Testis (tissue), 3 donors: ENCODE measurements around the gene GPC6. TPM values are rescaled to one million over a fixed set of nuclear protein-coding genes. Genes with fewer than 3 reads are reported as not detected.

ENCODE experiments used
- DNase-seq: peaks from one replicate; pipeline ENCODE4 v3.0.0-alpha.2; 2019
- H3K27ac ChIP-seq, 2 donors: fragments of 200-600 bp; sonication (generic); one replicate each; pipeline ENCODE4 v1.5.1; 2019
- H3K27me3 ChIP-seq: fragments of 200-600 bp; sonication (generic); one replicate; pipeline ENCODE4 v1.5.1; 2019
- H3K36me3 ChIP-seq: fragments of 200-600 bp; sonication (generic); one replicate; pipeline ENCODE4 v1.5.1; 2017; ENCODE audit warnings: low read depth; ENCODE audit errors: missing control alignments
- H3K4me1 ChIP-seq: fragments of 200-600 bp; sonication (generic); one replicate; pipeline ENCODE4 v1.5.1; 2019
- H3K4me3 ChIP-seq, 2 donors: fragments of 200-600 bp; sonication (generic); one replicate each; pipeline ENCODE4 v1.5.1; 2017 to 2019
- H3K9me3 ChIP-seq: fragments of 200-600 bp; sonication (generic); one replicate; pipeline ENCODE4 v1.5.1; 2017
- POLR2A ChIP-seq: fragments of 450-650 bp; IDR thresholded peaks from one replicate; pipeline ENCODE4 v1.6.1; 2017; ENCODE audit warnings: antibody characterized with exemption, mild to moderate bottlenecking, moderate library complexity
- WGBS, 2 donors: methylation state at CpG; one replicate each; pipeline ENCODE4 v1.1.5; 2018; 5-methylcytosine and 5-hydroxymethylcytosine counted together
- intact Hi-C: fragments of 100-400 bp; cut with DNase I; formaldehyde crosslinking; loops from one replicate; pipeline ENCODE4 v1.15.1; 2023; ENCODE audit warnings: low total_unique reads
- polyA plus RNA-seq: library from polyadenylated mRNA; stranded (reverse); fragments of 350-450 nt; fragmentation: Illumina TruSeq; extraction: RNeasy Lipid Tissue Mini Kit (QIAGEN cat#74804); gene quantifications from one replicate; pipeline ENCODE4 v1.2.3, GENCODE V29; 2014; ENCODE audit warnings: low read depth, low replicate concordance; ENCODE audit not compliant: insufficient read depth
- total RNA-seq, 2 donors: library from RNA; depleted of rRNA; stranded (reverse); fragments of >200 nt; gene quantifications; one replicate each; pipeline ENCODE4 v1.2.3, GENCODE V29; 2016
- TF ChIP-seq, protein P1 (sequence below), 3 experiments: fragments of 450-650 bp in 2 of 3; fragments of 200-600 bp in 1 of 3; sonication (generic) in 1 of 3; IDR thresholded peaks; one replicate each; pipeline ENCODE4 v1.5.1; 2016 to 2019; ENCODE audit warnings: antibody characterized with exemption in 3 of 3, mild to moderate bottlenecking in 2 of 3, moderate library complexity in 1 of 3

Gene GPC6
- total and polyA plus RNA-seq, 3 donors from 2014 or later: 2.2 to 6.9 (median 4.3) TPM

DNA sequence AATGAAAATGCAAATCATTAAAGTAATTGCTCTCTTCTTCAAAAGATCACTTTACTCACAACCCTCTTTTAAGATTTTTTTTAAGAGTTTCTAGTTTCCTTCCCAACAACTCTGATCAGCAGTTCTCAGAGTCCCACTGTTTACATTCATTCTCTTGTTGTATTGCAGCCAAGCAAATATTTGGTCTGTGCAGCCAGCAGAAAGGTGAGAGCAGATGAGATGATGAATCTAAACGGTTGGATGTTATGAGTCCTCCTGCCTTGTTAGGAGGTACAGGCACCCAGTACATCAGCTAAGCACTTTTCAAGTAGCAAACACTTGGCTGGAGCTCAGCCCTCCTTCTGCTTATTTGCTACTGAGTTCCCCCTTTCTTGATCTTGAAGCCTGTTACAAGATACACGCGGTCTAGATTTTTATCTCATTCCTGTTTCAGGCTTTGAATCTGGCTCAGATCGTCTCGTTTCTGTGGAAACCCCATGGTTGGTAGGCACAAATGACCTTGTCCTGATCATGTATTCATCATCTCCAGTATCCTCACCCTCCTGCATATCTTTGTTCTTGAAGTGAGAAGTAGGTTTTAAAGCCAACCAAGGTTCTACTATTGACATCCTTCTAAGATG lies 952.1 kb downstream of the GPC6 start:
- TF ChIP-seq, protein P1, sequence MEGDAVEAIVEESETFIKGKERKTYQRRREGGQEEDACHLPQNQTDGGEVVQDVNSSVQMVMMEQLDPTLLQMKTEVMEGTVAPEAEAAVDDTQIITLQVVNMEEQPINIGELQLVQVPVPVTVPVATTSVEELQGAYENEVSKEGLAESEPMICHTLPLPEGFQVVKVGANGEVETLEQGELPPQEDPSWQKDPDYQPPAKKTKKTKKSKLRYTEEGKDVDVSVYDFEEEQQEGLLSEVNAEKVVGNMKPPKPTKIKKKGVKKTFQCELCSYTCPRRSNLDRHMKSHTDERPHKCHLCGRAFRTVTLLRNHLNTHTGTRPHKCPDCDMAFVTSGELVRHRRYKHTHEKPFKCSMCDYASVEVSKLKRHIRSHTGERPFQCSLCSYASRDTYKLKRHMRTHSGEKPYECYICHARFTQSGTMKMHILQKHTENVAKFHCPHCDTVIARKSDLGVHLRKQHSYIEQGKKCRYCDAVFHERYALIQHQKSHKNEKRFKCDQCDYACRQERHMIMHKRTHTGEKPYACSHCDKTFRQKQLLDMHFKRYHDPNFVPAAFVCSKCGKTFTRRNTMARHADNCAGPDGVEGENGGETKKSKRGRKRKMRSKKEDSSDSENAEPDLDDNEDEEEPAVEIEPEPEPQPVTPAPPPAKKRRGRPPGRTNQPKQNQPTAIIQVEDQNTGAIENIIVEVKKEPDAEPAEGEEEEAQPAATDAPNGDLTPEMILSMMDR (IDR thresholded peaks at IDR 0.05): no peak
- no peak for TF ChIP-seq POLR2A
- H3K36me3 ChIP-seq: no peaks in the 10 kb centered on the region
- DNase-seq: no peak
- no peaks in the 10 kb centered on the region for H3K4me1 ChIP-seq
- 68 to 77% methylated on average over 5 of the region's 5 CpGs for WGBS, 2 donors
- H3K4me3 ChIP-seq: no peak overlapping the region
- no peak overlapping the region for H3K27ac ChIP-seq
- H3K27me3 ChIP-seq: no peaks in the 10 kb centered on the region
- no peaks in the 10 kb centered on the region for H3K9me3 ChIP-seq
- intact Hi-C loops: no loop called here

DNA sequence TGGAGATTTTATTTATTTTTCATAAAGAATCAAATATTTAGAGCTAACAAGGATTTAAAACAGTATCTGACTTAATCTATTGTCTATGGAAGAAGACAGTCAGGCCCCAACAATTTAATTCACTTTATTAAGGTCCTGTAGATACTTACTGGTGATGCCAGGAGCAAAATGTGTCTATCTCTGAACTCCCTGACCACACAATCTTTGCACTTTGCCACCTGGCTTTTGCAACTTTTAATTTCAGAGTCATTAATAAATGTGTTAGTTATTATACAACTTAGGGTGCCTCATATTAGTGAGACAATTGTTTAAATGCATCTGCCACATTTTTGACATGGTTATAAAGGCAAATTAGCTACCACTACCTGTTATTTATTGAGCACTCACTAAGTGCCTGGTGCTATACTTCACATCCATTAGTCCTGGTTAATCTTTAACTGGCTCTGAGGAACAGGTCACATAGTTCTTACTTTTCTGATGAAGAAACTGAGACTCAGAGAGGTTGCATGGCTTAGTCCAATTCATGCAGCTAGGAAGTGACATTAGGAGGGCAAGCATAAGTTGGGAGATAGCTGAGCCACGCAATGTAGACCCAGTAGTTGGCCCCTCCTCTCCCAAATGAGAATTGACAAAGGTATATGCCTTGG lies 955.0 kb downstream of the GPC6 start:
- intact Hi-C loops: no loop called here
- 92 to 93% methylated on average over 1 of the region's 1 CpG for WGBS, 2 donors

GRCh38 chr13:94182185-94182761 lies 955.7 kb downstream of the GPC6 start:
- Histone ChIP-seq H3K4me1 (no peaks in the 10 kb centered on the region), H3K4me3 (no peak overlapping the region), H3K27me3 (no peaks in the 10 kb centered on the region), H3K27ac (no peak overlapping the region), H3K9me3 (no peaks in the 10 kb centered on the region), H3K36me3 (no peaks in the 10 kb centered on the region)
- TF ChIP-seq, protein P1 (IDR thresholded peaks at IDR 0.05): no peak
- no peak for TF ChIP-seq POLR2A
- intact Hi-C loops: no loop called here
- no peak for DNase-seq

More for the DNA sequence above, 955.0 kb downstream of the GPC6 start:
- no peak for DNase-seq
- H3K4me3 ChIP-seq: no peak overlapping the region
- H3K4me1 ChIP-seq: no peaks in the 10 kb centered on the region
- no peak for TF ChIP-seq POLR2A
- TF ChIP-seq, protein P1 (IDR thresholded peaks at IDR 0.05): no peak
- H3K9me3 ChIP-seq: no peaks in the 10 kb centered on the region
- no peaks in the 10 kb centered on the region for H3K36me3 ChIP-seq
- no peak overlapping the region for H3K27ac ChIP-seq
- H3K27me3 ChIP-seq: no peaks in the 10 kb centered on the region

DNA sequence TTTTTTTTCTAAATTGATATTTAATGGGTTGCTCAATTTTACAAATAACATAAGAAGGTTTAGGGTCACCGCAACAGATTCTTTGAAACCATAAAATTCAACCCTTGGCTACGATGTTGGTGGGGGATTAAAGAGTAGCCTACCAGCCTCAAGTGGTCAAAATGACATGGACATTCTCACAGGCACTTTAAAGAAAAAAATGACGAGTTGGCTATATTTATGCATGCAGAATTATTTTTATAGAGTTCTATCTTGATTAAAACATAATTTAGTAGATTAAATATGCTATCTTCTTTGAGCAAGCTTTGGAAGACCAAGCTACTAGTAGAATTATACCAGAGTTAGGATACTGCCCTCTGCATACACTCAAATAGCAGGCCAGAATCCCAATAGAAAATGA lies 959.9 kb downstream of the GPC6 start:
- intact Hi-C loops: no loop called here

More for the DNA sequence above, 959.9 kb downstream of the GPC6 start:
- no peak overlapping the region for H3K27ac ChIP-seq
- H3K4me3 ChIP-seq: no peak overlapping the region
- no peaks in the 10 kb centered on the region for H3K36me3 ChIP-seq
- no peaks in the 10 kb centered on the region for H3K27me3 ChIP-seq
- no peak for TF ChIP-seq POLR2A
- TF ChIP-seq, protein P1 (IDR thresholded peaks at IDR 0.05): no peak
- H3K4me1 ChIP-seq: no peaks in the 10 kb centered on the region
- no peaks in the 10 kb centered on the region for H3K9me3 ChIP-seq
- no peak for DNase-seq
- WGBS, 2 donors: 87 to 96% methylated on average over 3 of the region's 3 CpGs
